GM13977 (cell line): ENCODE measurements around the gene ANKS3.

ENCODE experiments used
- DNase-seq: peaks from one replicate; pipeline ENCODE4 v3.0.0; 2012; ENCODE audit warnings: low spot score
- in situ Hi-C: fragments of 300-500 bp; cut with MboI; formaldehyde crosslinking; loops from one replicate; pipeline ENCODE4 v1.12.0; 2022; ENCODE audit warnings: low sequenced_read_pairs, low pct_unique_long_range_greater_than_20kb, mixed read lengths, inconsistent platforms; ENCODE audit not compliant: unreplicated experiment
- TF ChIP-seq, protein P1 (sequence below): IDR thresholded peaks from 2 replicates; pipeline ENCODE4 v1.5.1; 2012; ENCODE audit warnings: mild to moderate bottlenecking, control low read depth; ENCODE audit not compliant: insufficient read depth; ENCODE audit errors: extremely low read depth, missing control alignments

ANKS3 gene

DNA sequence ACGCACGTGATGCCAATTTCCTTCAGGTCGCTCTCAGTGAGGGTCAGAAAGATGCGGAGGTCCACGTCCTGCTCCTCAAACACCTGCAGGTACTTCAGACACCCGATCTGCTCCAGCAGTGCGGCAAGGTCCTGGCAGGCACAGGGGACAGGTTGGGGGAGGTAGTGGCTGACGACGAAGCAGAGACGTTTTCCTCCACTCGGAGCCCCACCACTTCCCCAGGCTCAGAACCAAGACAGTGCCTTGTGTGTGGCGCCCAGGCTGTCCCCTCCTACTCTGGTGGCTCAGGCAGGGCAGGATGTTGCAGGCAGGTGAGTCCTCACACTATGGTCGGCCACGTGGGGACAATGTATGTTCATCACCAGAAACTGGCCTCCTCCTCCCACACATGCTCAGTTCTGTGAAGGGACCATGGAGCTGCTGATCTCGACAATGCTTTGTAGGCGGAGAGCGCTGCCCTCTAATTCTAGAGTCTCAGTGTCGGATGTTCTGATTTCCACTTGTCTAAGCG lies 35.0 kb downstream of the ANKS3 start:
- TF ChIP-seq, protein P1, sequence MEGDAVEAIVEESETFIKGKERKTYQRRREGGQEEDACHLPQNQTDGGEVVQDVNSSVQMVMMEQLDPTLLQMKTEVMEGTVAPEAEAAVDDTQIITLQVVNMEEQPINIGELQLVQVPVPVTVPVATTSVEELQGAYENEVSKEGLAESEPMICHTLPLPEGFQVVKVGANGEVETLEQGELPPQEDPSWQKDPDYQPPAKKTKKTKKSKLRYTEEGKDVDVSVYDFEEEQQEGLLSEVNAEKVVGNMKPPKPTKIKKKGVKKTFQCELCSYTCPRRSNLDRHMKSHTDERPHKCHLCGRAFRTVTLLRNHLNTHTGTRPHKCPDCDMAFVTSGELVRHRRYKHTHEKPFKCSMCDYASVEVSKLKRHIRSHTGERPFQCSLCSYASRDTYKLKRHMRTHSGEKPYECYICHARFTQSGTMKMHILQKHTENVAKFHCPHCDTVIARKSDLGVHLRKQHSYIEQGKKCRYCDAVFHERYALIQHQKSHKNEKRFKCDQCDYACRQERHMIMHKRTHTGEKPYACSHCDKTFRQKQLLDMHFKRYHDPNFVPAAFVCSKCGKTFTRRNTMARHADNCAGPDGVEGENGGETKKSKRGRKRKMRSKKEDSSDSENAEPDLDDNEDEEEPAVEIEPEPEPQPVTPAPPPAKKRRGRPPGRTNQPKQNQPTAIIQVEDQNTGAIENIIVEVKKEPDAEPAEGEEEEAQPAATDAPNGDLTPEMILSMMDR = no peak
- no peak for DNase-seq
- in situ Hi-C loops = no loop called here

DNA sequence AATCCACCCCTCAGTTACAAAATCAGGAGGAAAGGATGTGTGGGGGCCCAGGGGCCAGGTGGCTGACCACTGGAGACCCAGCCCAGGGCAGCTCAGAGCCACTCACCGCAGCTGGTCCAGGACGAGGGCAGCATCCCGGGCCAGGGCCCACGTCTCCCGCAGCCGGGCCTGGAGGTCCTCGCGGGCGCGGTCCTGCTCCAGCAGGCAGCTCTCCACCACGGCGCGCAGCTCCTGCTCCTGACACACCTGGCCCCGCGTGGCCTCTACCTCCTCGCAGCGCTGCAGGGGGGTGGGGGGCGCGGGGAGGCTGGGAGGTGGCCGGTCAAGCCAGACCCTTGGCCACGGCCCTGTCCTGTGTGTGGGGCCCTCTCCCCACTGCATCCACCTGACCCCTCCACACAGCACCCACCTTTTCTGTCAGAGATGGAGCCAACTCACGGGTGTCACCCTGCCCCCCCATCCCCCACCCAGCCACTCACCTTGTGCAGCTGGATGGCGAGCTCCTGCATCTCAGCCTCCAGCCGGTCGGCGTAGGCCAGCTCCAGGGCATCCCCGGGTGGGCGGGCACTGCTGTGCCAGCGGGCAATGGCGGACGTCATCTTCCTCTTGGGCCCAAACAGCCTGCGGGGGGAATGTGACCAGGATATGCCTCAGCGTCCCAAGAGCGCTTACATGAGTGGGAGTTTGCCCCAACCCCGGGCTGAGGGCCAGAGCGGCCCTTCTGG lies 35.6 kb downstream of the ANKS3 start:
- TF ChIP-seq, protein P1 = no peak
- in situ Hi-C loops = no loop called here
- DNase-seq = no peak

DNA sequence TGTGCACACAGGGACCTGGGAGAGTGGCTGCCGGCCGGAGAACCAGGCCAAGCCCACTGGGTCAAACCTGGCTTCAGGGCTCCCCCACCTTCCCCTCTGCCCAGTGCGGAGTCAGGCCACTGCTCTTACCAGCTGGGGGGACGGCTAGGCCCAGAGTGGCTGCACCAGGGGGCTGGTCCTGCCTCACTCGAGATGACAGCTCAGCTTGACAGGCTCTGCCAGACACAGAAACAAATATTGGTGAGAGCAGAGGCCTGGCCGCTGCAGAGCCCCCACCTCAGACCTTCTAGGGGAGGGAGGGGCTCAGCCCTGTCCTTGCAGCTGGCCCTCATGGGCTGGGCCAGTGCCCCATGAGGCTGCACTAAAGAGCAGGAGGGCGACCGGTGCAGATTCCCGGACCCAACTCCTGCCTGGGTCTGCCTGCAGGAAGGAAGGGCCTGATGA lies 36.2 kb downstream of the ANKS3 start:
- in situ Hi-C loops = no loop called here
- TF ChIP-seq, protein P1 = no peak

DNA sequence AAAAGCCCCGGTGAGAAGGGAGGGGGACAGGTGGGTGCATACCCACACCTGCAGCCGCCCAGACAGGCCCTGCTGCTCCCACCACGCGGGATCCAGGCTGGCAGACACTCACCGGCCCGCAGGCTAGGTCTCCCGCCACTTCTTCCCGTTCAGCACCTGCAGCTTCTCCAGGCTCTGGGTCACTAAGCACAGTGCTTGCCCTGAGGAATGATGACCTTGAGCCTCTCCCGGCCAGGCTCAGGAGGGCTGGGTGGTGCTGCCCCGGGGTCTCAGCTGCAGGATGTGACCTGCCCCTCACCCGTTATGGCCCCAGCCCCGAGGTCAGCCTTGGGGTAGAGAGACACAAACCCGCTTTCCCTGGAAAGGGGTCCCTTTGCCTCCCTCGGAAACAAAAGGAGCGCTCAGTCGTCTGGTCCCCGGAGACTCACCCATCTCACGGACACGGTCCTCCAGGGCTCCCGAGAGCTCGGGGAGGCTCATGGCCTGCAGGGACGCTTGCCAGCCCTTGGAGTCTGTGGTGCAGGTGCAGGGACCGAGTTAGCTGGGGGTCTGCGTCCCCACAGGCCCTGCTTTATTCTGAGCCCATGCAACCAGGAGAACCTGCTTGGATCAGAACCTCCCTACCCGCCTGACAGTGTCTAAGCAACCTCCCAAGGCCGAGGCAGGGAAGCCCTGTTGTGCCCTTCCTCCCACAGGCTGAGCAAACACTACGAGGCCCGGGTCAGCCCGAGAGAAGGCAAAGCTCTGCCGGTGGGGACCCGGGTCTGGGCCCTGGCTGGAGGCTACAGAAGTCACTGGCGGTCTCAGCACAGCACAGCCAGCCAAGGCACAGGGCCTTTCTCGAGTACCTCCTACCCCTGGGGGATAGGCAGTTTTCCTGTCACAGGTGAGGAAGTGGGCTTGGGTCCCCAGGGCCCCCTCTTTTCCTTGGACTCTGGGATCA lies 36.9 kb downstream of the ANKS3 start:
- TF ChIP-seq, protein P1 = no peak
- no peak for DNase-seq
- in situ Hi-C loops = no loop called here

More for the DNA sequence above, 36.2 kb downstream of the ANKS3 start:
- DNase-seq = no peak

DNA sequence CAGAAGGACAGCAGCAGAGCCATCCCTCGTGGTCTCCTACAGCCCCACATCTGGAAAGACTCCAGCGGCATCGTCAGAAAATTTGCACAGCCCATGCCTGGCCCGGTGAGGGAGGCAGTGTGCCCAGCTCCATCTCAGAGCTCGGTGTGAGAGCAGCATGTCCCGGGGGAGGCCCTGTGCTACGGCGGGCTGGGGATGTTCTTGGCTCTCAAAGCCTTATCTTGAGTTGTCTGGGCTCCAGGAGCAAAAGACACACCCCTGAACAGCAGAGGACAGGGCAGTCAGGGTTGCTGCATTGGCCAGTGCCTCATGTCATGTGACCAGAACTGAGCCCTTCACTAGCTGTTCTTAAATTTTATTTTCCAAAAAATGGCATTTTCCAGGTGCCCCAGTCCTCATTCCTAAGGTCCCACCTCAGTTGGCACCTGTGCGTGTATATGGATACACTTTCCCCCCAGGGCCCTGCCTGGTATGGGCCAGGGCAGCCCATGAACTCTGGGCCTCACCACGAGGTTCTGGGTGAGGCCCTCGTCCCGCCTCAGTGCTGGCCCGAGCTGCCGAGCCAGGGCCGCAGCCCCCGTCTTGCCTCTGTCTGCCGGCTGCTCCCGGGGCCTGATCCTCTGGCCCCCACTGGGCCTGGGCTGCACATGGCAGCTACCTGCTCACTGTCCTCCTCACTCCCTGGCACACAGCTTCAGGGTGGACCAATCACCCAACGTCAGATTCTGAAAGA lies 37.7 kb downstream of the ANKS3 start:
- TF ChIP-seq, protein P1 = no peak
- no peak for DNase-seq
- in situ Hi-C loops = no loop called here

DNA sequence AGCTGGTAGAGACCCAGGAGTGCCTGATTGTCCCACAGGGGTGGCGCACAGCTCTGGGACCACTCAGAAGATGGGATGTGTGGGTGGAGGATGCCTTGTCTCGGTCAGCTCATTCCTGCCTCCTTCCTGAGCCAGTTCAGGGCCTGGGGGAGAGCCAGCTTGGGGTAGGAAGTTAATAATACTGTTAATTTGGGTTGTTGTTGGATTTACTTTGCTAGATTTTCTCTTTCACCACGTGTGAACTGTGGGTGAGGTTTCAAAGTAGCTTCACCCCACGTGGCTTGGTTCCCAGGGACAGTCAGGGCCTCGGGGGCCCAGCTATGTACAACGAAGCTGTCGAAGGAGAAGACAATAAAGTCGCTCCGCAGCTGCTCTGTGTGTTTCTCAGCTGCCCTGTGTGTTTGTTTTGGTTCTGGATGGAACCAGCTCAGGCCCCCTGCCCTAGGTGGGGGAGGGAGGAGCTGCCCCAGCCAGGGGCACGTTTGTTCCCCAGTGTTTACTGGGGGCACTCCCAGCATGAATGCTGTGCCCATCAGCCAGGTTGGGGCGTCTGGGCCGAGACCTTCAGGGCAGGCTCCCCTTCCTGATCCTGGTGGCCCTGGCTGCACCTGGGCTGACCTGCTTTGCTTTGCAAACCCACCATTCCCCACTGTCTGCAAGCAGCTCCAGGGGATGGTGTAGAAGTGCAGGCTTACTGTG lies 38.4 kb downstream of the ANKS3 start:
- DNase-seq = no peak
- in situ Hi-C loops = no loop called here
- TF ChIP-seq, protein P1 = no peak
